ENCODE results near the gene FAM83D.

FAM83D gene

GRCh38 chr20:38985060-38985459 lies 58.8 kb downstream of the FAM83D start:
- POLR2A ChIA-PET: no interaction called here
- no peak overlapping the region for H3K4me3 ChIP-seq (ENCODE audit: low read depth, low read length)
- no peak for DNase-seq (ENCODE audit: low read depth, low spot score)
- CTCF ChIA-PET: interaction anchor here (1.2 to 1.8 kb wide), 3 partner anchors 22 to 63 kb away, joined by 3 to 6 read pairs (median 4); partner anchors contain the start of gene FAM83D
- TF ChIP-seq CTCF (IDR thresholded peaks at IDR 0.05; ENCODE audit: insufficient read depth, low read length, missing control alignments): no peak

GRCh38 chr20:38985603-38986170 lies 59.5 kb downstream of the FAM83D start:
- H3K4me3 ChIP-seq (ENCODE audit: low read depth, low read length): no peak overlapping the region
- POLR2A ChIA-PET: no interaction called here
- CTCF ChIA-PET: interaction anchor here (1.2 kb wide), 1 partner anchor 23 kb away, joined by 3 read pairs; no protein-coding TSS in a partner anchor
- no peak for TF ChIP-seq CTCF (IDR thresholded peaks at IDR 0.05; ENCODE audit: insufficient read depth, low read length, missing control alignments)
- peak; percentile 55 for DNase-seq (ENCODE audit: low read depth, low spot score)

- DNase-seq (ENCODE audit: low read depth, low spot score): no peak
- POLR2A ChIA-PET: no interaction called here
- no peak for TF ChIP-seq CTCF (IDR thresholded peaks at IDR 0.05; ENCODE audit: insufficient read depth, low read length, missing control alignments)
- H3K4me3 ChIP-seq (ENCODE audit: low read depth, low read length): no peak overlapping the region
- CTCF ChIA-PET: no interaction called here
Measured at GRCh38 chr20:38986663-38987062, 60.4 kb downstream of the FAM83D start.

- no peak for DNase-seq (ENCODE audit: low read depth, low spot score)
- no peak for TF ChIP-seq CTCF (IDR thresholded peaks at IDR 0.05; ENCODE audit: insufficient read depth, low read length, missing control alignments)
- ChIA-PET CTCF (interaction anchor here (1.4 kb wide), 1 partner anchor 14 kb away, joined by 4 read pairs; no protein-coding TSS in a partner anchor), POLR2A (no interaction called here)
- H3K4me3 ChIP-seq (ENCODE audit: low read depth, low read length): no peak overlapping the region
Measured at GRCh38 chr20:38987777-38988176, 61.6 kb downstream of the FAM83D start.

- no peak for DNase-seq (ENCODE audit: low read depth, low spot score)
- TF ChIP-seq CTCF (IDR thresholded peaks at IDR 0.05; ENCODE audit: insufficient read depth, low read length, missing control alignments): no peak
- ChIA-PET POLR2A (no interaction called here), CTCF (no interaction called here)
- H3K4me3 ChIP-seq (ENCODE audit: low read depth, low read length): no peak overlapping the region
Measured at GRCh38 chr20:38990728-38991127, 64.5 kb downstream of the FAM83D start.

- CTCF ChIA-PET: interaction anchor here (0.6 kb wide), 1 partner anchor 9 kb away, joined by 3 read pairs; no protein-coding TSS in a partner anchor
- POLR2A ChIA-PET: no interaction called here
- DNase-seq (ENCODE audit: low read depth, low spot score): no peak
- no peak for TF ChIP-seq CTCF (IDR thresholded peaks at IDR 0.05; ENCODE audit: insufficient read depth, low read length, missing control alignments)
- no peak overlapping the region for H3K4me3 ChIP-seq (ENCODE audit: low read depth, low read length)
Measured at GRCh38 chr20:38991814-38992704, 65.8 kb downstream of the FAM83D start.
